ENCODE results near the gene ARID5B. TPM values are rescaled to one million over a fixed set of nuclear protein-coding genes. Genes with fewer than 3 reads are reported as not detected.
A peak's percentile ranks its signal among the peaks of the same experiment; 100 is the strongest.

The ARID5B gene
- total RNA-seq, 1 experiment from 2014 or later, result 2.3 TPM

DNA sequence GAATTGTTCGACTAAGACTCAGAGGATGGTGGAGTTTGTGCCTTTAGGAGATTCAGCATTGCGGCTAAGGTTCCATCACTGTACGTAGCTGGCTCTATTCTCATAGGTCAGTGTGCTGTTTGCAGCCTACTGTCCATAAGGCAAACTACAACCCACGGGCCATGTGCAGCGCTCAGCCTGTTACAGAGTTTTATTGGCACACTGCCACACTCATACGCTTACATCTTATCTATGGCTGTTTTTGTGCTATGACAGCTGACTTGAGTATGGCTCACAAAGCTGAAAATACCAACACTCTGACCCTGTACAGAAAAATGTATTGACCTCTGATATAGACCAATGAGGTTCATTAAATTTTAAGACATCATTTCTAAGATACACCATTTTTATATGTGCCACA lies 114.5 kb downstream of the ARID5B start:
- Mint-ChIP-seq H3K27ac (no peak overlapping the region), H3K27me3 (ENCODE audit: low read depth) (peaks cover under 1% of the 10 kb centered on the region), H3K36me3 (no peaks in the 10 kb centered on the region), H3K4me3 (no peak overlapping the region), H3K9me3 (no peaks in the 10 kb centered on the region), H3K4me1 (peaks cover 31% of the 10 kb centered on the region)
- no peak for ATAC-seq
- ChIA-PET POLR2A (no interaction called here), CTCF (no interaction called here)
- no peak for DNase-seq (ENCODE audit: low spot score)
- no peak for TF ChIP-seq NFATC4 (CRISPR knock-in tag; IDR thresholded peaks at IDR 0.05)
- TF ChIP-seq, protein P1, sequence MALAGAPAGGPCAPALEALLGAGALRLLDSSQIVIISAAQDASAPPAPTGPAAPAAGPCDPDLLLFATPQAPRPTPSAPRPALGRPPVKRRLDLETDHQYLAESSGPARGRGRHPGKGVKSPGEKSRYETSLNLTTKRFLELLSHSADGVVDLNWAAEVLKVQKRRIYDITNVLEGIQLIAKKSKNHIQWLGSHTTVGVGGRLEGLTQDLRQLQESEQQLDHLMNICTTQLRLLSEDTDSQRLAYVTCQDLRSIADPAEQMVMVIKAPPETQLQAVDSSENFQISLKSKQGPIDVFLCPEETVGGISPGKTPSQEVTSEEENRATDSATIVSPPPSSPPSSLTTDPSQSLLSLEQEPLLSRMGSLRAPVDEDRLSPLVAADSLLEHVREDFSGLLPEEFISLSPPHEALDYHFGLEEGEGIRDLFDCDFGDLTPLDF (CRISPR knock-in tag; IDR thresholded peaks at IDR 0.05), result no peak

DNA sequence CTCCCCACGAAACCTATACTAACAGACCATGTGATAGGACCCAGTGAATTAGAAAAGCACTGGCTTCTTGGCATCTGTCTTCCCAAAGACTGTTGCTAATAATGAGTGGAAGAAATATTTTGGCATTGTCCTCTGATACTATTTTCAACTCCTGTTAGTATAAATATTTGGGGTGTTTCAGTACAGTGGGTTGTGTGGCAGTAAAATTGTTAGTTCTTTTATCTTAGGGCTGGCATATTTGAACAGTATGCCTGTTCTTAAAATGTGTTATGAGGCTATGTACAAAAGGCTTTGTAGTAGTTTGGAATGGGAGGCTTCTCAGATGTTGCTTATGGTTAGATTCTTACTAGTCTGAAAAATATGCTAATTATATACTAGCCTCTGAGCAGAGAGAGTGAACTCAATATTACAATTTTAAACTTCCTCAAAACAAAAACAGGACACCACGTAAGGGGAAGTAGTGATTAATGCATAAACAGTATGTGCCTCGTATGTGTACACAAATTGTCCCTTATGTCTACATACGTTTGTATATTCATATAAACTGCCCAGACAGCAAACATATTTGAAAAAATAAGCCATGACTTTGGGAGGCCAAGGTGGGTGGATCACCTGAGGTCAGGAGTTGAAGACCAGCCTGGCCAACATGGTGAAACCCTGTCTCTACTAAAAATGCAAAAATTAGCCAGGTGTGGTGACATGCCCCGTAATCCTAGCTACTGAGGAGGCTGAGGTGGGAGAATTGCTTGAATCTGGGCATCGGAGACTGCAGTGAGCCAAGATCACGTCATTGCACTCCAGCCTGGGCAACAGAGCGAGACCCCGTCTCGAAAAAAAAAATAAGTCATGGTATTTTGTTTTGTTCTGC lies 115.4 kb downstream of the ARID5B start:
- no peaks in the 10 kb centered on the region for H3K9me3 Mint-ChIP-seq
- peaks cover 8% of the 10 kb centered on the region for H3K27me3 Mint-ChIP-seq (ENCODE audit: low read depth)
- CTCF ChIA-PET, result interaction anchor here (1.2 to 1.5 kb wide), 2 partner anchors 23 to 120 kb away, joined by 3 to 4 read pairs; no protein-coding TSS in a partner anchor
- no peak overlapping the region for H3K27ac Mint-ChIP-seq
- no peak overlapping the region for H3K4me3 Mint-ChIP-seq
- H3K36me3 Mint-ChIP-seq, result no peaks in the 10 kb centered on the region
- POLR2A ChIA-PET, result no interaction called here
- TF ChIP-seq, protein P2, sequence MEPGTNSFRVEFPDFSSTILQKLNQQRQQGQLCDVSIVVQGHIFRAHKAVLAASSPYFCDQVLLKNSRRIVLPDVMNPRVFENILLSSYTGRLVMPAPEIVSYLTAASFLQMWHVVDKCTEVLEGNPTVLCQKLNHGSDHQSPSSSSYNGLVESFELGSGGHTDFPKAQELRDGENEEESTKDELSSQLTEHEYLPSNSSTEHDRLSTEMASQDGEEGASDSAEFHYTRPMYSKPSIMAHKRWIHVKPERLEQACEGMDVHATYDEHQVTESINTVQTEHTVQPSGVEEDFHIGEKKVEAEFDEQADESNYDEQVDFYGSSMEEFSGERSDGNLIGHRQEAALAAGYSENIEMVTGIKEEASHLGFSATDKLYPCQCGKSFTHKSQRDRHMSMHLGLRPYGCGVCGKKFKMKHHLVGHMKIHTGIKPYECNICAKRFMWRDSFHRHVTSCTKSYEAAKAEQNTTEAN (CRISPR knock-in tag; IDR thresholded peaks at IDR 0.05), result no peak
- TF ChIP-seq ZNF121 (CRISPR knock-in tag; IDR thresholded peaks at IDR 0.05), result peak; percentile 64; the same call in 1 of the 2 replicates
- peaks cover 33% of the 10 kb centered on the region for H3K4me1 Mint-ChIP-seq
- DNase-seq (ENCODE audit: low spot score), result no peak
- no peak for ATAC-seq

DNA sequence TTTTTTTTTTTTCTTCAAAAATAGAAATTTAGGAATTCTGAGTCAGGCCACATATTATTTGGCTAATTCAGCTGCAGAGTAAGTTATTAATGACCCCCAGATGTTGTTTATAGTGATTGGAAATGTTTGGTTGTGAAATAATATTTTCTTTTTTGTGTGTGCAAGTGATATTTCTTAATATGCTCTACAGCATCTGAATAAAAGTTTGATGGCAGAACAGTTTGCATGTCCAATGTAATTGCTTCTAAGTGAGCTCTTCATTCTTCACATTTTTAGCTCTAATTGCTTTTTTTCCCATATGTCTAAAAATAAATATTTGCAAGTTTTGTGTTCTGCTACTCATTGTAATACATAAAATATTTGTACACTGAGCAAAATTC lies 116.0 kb downstream of the ARID5B start:
- POLR2A ChIA-PET, result no interaction called here
- no peaks in the 10 kb centered on the region for H3K9me3 Mint-ChIP-seq
- H3K27me3 Mint-ChIP-seq (ENCODE audit: low read depth), result peaks cover 13% of the 10 kb centered on the region
- peaks cover 34% of the 10 kb centered on the region for H3K4me1 Mint-ChIP-seq
- DNase-seq (ENCODE audit: low spot score) (no peak), ATAC-seq (no peak)
- CTCF ChIA-PET, result interaction anchor here (1.2 to 1.5 kb wide), 2 partner anchors 23 to 121 kb away, joined by 3 to 4 read pairs; no protein-coding TSS in a partner anchor
- no peaks in the 10 kb centered on the region for H3K36me3 Mint-ChIP-seq
- H3K27ac Mint-ChIP-seq, result no peak overlapping the region
- no peak overlapping the region for H3K4me3 Mint-ChIP-seq
- TF ChIP-seq, protein P3, sequence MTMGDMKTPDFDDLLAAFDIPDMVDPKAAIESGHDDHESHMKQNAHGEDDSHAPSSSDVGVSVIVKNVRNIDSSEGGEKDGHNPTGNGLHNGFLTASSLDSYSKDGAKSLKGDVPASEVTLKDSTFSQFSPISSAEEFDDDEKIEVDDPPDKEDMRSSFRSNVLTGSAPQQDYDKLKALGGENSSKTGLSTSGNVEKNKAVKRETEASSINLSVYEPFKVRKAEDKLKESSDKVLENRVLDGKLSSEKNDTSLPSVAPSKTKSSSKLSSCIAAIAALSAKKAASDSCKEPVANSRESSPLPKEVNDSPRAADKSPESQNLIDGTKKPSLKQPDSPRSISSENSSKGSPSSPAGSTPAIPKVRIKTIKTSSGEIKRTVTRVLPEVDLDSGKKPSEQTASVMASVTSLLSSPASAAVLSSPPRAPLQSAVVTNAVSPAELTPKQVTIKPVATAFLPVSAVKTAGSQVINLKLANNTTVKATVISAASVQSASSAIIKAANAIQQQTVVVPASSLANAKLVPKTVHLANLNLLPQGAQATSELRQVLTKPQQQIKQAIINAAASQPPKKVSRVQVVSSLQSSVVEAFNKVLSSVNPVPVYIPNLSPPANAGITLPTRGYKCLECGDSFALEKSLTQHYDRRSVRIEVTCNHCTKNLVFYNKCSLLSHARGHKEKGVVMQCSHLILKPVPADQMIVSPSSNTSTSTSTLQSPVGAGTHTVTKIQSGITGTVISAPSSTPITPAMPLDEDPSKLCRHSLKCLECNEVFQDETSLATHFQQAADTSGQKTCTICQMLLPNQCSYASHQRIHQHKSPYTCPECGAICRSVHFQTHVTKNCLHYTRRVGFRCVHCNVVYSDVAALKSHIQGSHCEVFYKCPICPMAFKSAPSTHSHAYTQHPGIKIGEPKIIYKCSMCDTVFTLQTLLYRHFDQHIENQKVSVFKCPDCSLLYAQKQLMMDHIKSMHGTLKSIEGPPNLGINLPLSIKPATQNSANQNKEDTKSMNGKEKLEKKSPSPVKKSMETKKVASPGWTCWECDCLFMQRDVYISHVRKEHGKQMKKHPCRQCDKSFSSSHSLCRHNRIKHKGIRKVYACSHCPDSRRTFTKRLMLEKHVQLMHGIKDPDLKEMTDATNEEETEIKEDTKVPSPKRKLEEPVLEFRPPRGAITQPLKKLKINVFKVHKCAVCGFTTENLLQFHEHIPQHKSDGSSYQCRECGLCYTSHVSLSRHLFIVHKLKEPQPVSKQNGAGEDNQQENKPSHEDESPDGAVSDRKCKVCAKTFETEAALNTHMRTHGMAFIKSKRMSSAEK (CRISPR knock-in tag; IDR thresholded peaks at IDR 0.05; ENCODE audit: borderline replicate concordance), result no peak
- TF ChIP-seq JAZF1 (CRISPR knock-in tag; IDR thresholded peaks at IDR 0.05) (no peak), GTF2I (CRISPR knock-in tag; conservative IDR thresholded peaks at IDR 0.05) (no peak), RORB (CRISPR knock-in tag; IDR thresholded peaks at IDR 0.05) (no peak), HMGA2 (CRISPR knock-in tag; IDR thresholded peaks at IDR 0.05) (no peak), ZNF121 (CRISPR knock-in tag; IDR thresholded peaks at IDR 0.05) (no peak), OVOL2 (CRISPR knock-in tag; IDR thresholded peaks at IDR 0.05; ENCODE audit: borderline replicate concordance) (no peak), EMX1 (CRISPR knock-in tag; IDR thresholded peaks at IDR 0.05) (no peak)
- TF ChIP-seq, protein P4, sequence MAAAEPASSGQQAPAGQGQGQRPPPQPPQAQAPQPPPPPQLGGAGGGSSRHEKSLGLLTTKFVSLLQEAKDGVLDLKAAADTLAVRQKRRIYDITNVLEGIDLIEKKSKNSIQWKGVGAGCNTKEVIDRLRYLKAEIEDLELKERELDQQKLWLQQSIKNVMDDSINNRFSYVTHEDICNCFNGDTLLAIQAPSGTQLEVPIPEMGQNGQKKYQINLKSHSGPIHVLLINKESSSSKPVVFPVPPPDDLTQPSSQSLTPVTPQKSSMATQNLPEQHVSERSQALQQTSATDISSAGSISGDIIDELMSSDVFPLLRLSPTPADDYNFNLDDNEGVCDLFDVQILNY (CRISPR knock-in tag; IDR thresholded peaks at IDR 0.05), result no peak
- TF ChIP-seq, protein P5, sequence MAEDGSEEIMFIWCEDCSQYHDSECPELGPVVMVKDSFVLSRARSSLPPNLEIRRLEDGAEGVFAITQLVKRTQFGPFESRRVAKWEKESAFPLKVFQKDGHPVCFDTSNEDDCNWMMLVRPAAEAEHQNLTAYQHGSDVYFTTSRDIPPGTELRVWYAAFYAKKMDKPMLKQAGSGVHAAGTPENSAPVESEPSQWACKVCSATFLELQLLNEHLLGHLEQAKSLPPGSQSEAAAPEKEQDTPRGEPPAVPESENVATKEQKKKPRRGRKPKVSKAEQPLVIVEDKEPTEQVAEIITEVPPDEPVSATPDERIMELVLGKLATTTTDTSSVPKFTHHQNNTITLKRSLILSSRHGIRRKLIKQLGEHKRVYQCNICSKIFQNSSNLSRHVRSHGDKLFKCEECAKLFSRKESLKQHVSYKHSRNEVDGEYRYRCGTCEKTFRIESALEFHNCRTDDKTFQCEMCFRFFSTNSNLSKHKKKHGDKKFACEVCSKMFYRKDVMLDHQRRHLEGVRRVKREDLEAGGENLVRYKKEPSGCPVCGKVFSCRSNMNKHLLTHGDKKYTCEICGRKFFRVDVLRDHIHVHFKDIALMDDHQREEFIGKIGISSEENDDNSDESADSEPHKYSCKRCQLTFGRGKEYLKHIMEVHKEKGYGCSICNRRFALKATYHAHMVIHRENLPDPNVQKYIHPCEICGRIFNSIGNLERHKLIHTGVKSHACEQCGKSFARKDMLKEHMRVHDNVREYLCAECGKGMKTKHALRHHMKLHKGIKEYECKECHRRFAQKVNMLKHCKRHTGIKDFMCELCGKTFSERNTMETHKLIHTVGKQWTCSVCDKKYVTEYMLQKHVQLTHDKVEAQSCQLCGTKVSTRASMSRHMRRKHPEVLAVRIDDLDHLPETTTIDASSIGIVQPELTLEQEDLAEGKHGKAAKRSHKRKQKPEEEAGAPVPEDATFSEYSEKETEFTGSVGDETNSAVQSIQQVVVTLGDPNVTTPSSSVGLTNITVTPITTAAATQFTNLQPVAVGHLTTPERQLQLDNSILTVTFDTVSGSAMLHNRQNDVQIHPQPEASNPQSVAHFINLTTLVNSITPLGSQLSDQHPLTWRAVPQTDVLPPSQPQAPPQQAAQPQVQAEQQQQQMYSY (CRISPR knock-in tag; IDR thresholded peaks at IDR 0.05), result no peak
- TF ChIP-seq, protein P6, sequence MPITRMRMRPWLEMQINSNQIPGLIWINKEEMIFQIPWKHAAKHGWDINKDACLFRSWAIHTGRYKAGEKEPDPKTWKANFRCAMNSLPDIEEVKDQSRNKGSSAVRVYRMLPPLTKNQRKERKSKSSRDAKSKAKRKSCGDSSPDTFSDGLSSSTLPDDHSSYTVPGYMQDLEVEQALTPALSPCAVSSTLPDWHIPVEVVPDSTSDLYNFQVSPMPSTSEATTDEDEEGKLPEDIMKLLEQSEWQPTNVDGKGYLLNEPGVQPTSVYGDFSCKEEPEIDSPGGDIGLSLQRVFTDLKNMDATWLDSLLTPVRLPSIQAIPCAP (CRISPR knock-in tag; IDR thresholded peaks at IDR 0.05), result no peak
- TF ChIP-seq, protein P7, sequence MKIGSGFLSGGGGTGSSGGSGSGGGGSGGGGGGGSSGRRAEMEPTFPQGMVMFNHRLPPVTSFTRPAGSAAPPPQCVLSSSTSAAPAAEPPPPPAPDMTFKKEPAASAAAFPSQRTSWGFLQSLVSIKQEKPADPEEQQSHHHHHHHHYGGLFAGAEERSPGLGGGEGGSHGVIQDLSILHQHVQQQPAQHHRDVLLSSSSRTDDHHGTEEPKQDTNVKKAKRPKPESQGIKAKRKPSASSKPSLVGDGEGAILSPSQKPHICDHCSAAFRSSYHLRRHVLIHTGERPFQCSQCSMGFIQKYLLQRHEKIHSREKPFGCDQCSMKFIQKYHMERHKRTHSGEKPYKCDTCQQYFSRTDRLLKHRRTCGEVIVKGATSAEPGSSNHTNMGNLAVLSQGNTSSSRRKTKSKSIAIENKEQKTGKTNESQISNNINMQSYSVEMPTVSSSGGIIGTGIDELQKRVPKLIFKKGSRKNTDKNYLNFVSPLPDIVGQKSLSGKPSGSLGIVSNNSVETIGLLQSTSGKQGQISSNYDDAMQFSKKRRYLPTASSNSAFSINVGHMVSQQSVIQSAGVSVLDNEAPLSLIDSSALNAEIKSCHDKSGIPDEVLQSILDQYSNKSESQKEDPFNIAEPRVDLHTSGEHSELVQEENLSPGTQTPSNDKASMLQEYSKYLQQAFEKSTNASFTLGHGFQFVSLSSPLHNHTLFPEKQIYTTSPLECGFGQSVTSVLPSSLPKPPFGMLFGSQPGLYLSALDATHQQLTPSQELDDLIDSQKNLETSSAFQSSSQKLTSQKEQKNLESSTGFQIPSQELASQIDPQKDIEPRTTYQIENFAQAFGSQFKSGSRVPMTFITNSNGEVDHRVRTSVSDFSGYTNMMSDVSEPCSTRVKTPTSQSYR (CRISPR knock-in tag; IDR thresholded peaks at IDR 0.05), result no peak

Measured in WTC11 (cell line).